CD14-positive monocyte (primary cell): ENCODE measurements around the gene BDKRB2. TPM values are rescaled to one million over a fixed set of nuclear protein-coding genes. Genes with fewer than 3 reads are reported as not detected.

Experiments used
- DNase-seq, 3 donors: peaks; one replicate each; pipeline ENCODE4 v3.0.0-alpha.2; 2011 to 2022
- H2AFZ ChIP-seq: 2 replicates; pipeline ENCODE4 v1.6.0; 2012; ENCODE audit warnings: mild to moderate bottlenecking, low read depth, low read length, inconsistent platforms; ENCODE audit not compliant: insufficient read depth, poor library complexity, severe bottlenecking
- H3K27ac ChIP-seq, 2 donors: 1 replicate in 1 of 2; 2 replicates in 1 of 2; pipeline ENCODE4 v1.5.1; 2012 to 2013; ENCODE audit warnings: low read length in 2 of 2, control low read depth in 1 of 2, inconsistent platforms in 1 of 2, low read depth in 1 of 2, mild to moderate bottlenecking in 1 of 2
- H3K27me3 ChIP-seq, 2 donors: one replicate each; pipeline versions ENCODE4 v1.6.0 to v1.6.1; 2011 to 2013; ENCODE audit warnings: low read length in 2 of 2; ENCODE audit not compliant: control insufficient read depth in 2 of 2, insufficient read depth in 2 of 2
- H3K36me3 ChIP-seq, 2 donors: replicated peaks in 1 of 2; 1 replicate in 1 of 2; 2 replicates in 1 of 2; pipeline versions ENCODE4 v1.5.1 to v1.6.1; 2012 to 2013; ENCODE audit warnings: low read length in 2 of 2, control low read depth in 1 of 2, inconsistent platforms in 1 of 2, mild to moderate bottlenecking in 1 of 2; ENCODE audit not compliant: insufficient read depth in 2 of 2, control insufficient read depth in 1 of 2
- H3K4me1 ChIP-seq, 2 donors: 1 replicate in 1 of 2; 2 replicates in 1 of 2; pipeline versions ENCODE4 v1.5.1 to v1.6.1; 2012 to 2013; ENCODE audit warnings: low read length in 2 of 2, control low read depth in 1 of 2, inconsistent platforms in 1 of 2, mild to moderate bottlenecking in 1 of 2, moderate library complexity in 1 of 2; ENCODE audit not compliant: insufficient read depth in 2 of 2, control insufficient read depth in 1 of 2
- H3K4me2 ChIP-seq: replicated peaks from 2 replicates; pipeline ENCODE3; 2012; ENCODE audit warnings: low read length, moderate library complexity, mild to moderate bottlenecking; ENCODE audit not compliant: poor library complexity, severe bottlenecking; ENCODE audit errors: extremely low read depth
- H3K4me3 ChIP-seq, 3 experiments: fragments of 200-600 bp in 1 of 3; sonication (generic) in 1 of 3; replicated peaks in 1 of 3; 1 replicate in 2 of 3; 2 replicates in 1 of 3; pipeline ENCODE4 v1.5.1; 2011 to 2013; ENCODE audit warnings: low read length in 3 of 3, mild to moderate bottlenecking in 3 of 3, control low read depth in 2 of 3, low read depth in 2 of 3, inconsistent platforms in 1 of 3, moderate library complexity in 1 of 3
- H3K79me2 ChIP-seq: 2 replicates; pipeline ENCODE4 v1.6.0; 2012; ENCODE audit warnings: mild to moderate bottlenecking, control low read depth, inconsistent platforms, low read length, moderate library complexity; ENCODE audit not compliant: insufficient read depth
- H3K9ac ChIP-seq: 2 replicates; pipeline ENCODE4 v1.6.0; 2017; ENCODE audit warnings: low read length, mild to moderate bottlenecking; ENCODE audit not compliant: insufficient read depth, poor library complexity, severe bottlenecking
- H3K9me3 ChIP-seq, 2 donors: replicated peaks in 1 of 2; 1 replicate in 1 of 2; 2 replicates in 1 of 2; pipeline versions ENCODE4 v1.5.1 to v1.6.1; 2012 to 2013; ENCODE audit warnings: low read length in 2 of 2, control low read depth in 1 of 2; ENCODE audit not compliant: control insufficient read depth in 1 of 2, insufficient read depth in 1 of 2
- H4K20me1 ChIP-seq: 2 replicates; pipeline ENCODE4 v1.6.0; 2012; ENCODE audit warnings: mild to moderate bottlenecking, low read length, control low read depth, moderate library complexity; ENCODE audit not compliant: insufficient read depth
- H3K27ac Mint-ChIP-seq, 7 donors: one replicate each; pipeline ENCODE4 v1.8.0; 2020; ENCODE audit warnings: mild to moderate bottlenecking in 7 of 7, mixed read lengths in 7 of 7, moderate library complexity in 6 of 7, inconsistent platforms in 2 of 7
- H3K27me3 Mint-ChIP-seq, 3 donors: one replicate each; pipeline ENCODE4 v1.8.0; 2021 to 2022; ENCODE audit warnings: low read depth in 3 of 3, mild to moderate bottlenecking in 3 of 3, mixed read lengths in 3 of 3, moderate library complexity in 3 of 3, inconsistent platforms in 1 of 3
- H3K36me3 Mint-ChIP-seq, 2 donors: one replicate each; pipeline ENCODE4 v1.8.0; 2020; ENCODE audit warnings: mixed read lengths in 2 of 2, inconsistent platforms in 1 of 2, mild to moderate bottlenecking in 1 of 2
- H3K4me1 Mint-ChIP-seq: one replicate; pipeline ENCODE4 v1.8.0; 2020; ENCODE audit warnings: mild to moderate bottlenecking, mixed read lengths
- H3K4me3 Mint-ChIP-seq, 2 donors: one replicate each; pipeline ENCODE4 v1.8.0; 2020; ENCODE audit warnings: mild to moderate bottlenecking in 2 of 2, mixed read lengths in 2 of 2, moderate library complexity in 1 of 2
- H3K9me3 Mint-ChIP-seq, 7 donors: one replicate each; pipeline ENCODE4 v1.8.0; 2020 to 2022; ENCODE audit warnings: mixed read lengths in 7 of 7, mild to moderate bottlenecking in 6 of 7, moderate library complexity in 6 of 7, inconsistent platforms in 2 of 7
- CTCF ChIP-seq: fragments of 200-600 bp; IDR thresholded peaks from one replicate; pipeline ENCODE4 v1.8.0; 2022; ENCODE audit warnings: antibody characterized with exemption, mild to moderate bottlenecking
- WGBS: methylation state at CpG from one replicate; pipeline ENCODE4 v1.1.5; 2013; ENCODE audit warnings: missing lambda C conversion rate; ENCODE audit not compliant: insufficient coverage; 5-methylcytosine and 5-hydroxymethylcytosine counted together
- intact Hi-C, 2 donors: fragments of 100-400 bp; cut with micrococcal nuclease; formaldehyde crosslinking; loops; one replicate each; pipeline versions ENCODE4 v1.15.0 to v1.15.1; 2023
- polyA plus RNA-seq, 3 donors: library from polyadenylated mRNA; depleted of rRNA in 1 of 3; unstranded in 2 of 3; stranded (reverse) in 1 of 3; fragments of 300-500 nt in 2 of 3; fragments of >200 nt in 1 of 3; fragmentation: Illumina TruSeq in 2 of 3; gene quantifications; 1 replicate in 2 of 3; 2 replicates in 1 of 3; pipeline ENCODE4 v1.2.3, GENCODE V29; 2012 to 2021

Gene BDKRB2
- polyA plus RNA-seq, 3 donors: not detected

- H3K4me3 Mint-ChIP-seq: no peak overlapping the region
- H3K27me3 Mint-ChIP-seq: peaks cover 11 to 16% (median 15%) of the 10 kb centered on the region in 3 donors
Measured at GRCh38 chr14:96197163-96197852, 7.3 kb upstream of the BDKRB2 start.

GRCh38 chr14:96197969-96198368 is 6.7 kb upstream of the BDKRB2 start:
- peaks cover 0 to 2% (median 0%) of the 10 kb centered on the region in 7 donors for H3K9me3 Mint-ChIP-seq
- Histone ChIP-seq H4K20me1 (no peaks in the 10 kb centered on the region), H3K4me2 (no peak overlapping the region), H3K27me3 (no peaks in the 10 kb centered on the region), H3K4me3 (no peak overlapping the region), H3K79me2 (no peaks in the 10 kb centered on the region), H3K9ac (no peak overlapping the region), H2AFZ (no peak overlapping the region), H3K36me3 (no peaks in the 10 kb centered on the region), H3K9me3 (no peaks in the 10 kb centered on the region), H3K4me1 (peaks cover 0 to 4% of the 10 kb centered on the region in 2 donors), H3K27ac (no peak overlapping the region)
- TF ChIP-seq CTCF: no peak
- peaks cover 9% of the 10 kb centered on the region for H3K4me1 Mint-ChIP-seq
- H3K27me3 Mint-ChIP-seq: peaks cover 11 to 14% (median 13%) of the 10 kb centered on the region in 3 donors
- no peak overlapping the region for H3K4me3 Mint-ChIP-seq
- DNase-seq: no peak
- no peaks in the 10 kb centered on the region for H3K36me3 Mint-ChIP-seq
- intact Hi-C loops: no loop called here
- 42% methylated on average over 6 of the region's 11 CpGs for WGBS
- H3K27ac Mint-ChIP-seq: no peak overlapping the region

More at GRCh38 chr14:96197163-96197852, 7.3 kb upstream of the BDKRB2 start:
- Histone ChIP-seq H3K9me3 (no peaks in the 10 kb centered on the region), H3K27me3 (no peaks in the 10 kb centered on the region), H2AFZ (no peak overlapping the region), H4K20me1 (no peaks in the 10 kb centered on the region), H3K27ac (no peak overlapping the region), H3K79me2 (no peaks in the 10 kb centered on the region), H3K9ac (no peak overlapping the region), H3K4me3 (no peak overlapping the region), H3K4me1 (peaks cover 0 to 4% of the 10 kb centered on the region in 2 donors), H3K4me2 (no peak overlapping the region), H3K36me3 (no peaks in the 10 kb centered on the region)
- Mint-ChIP-seq H3K36me3 (no peaks in the 10 kb centered on the region), H3K4me1 (peaks cover 9% of the 10 kb centered on the region), H3K9me3 (peaks cover 0 to 2% (median 0%) of the 10 kb centered on the region in 7 donors), H3K27ac (no peak overlapping the region)
- no peak for TF ChIP-seq CTCF
- WGBS: 98% methylated on average over 15 of the region's 20 CpGs
- intact Hi-C loops: no loop called here
- no peak for DNase-seq
